OCI-M2 (cell line): ENCODE data around the gene DAAM1.

Experiments used
- DNase-seq: peaks from one replicate; lab custom pipeline; 2025; ENCODE audit not compliant: unreplicated experiment; lab: John Stamatoyannopoulos, UW

DAAM1 gene

DNA sequence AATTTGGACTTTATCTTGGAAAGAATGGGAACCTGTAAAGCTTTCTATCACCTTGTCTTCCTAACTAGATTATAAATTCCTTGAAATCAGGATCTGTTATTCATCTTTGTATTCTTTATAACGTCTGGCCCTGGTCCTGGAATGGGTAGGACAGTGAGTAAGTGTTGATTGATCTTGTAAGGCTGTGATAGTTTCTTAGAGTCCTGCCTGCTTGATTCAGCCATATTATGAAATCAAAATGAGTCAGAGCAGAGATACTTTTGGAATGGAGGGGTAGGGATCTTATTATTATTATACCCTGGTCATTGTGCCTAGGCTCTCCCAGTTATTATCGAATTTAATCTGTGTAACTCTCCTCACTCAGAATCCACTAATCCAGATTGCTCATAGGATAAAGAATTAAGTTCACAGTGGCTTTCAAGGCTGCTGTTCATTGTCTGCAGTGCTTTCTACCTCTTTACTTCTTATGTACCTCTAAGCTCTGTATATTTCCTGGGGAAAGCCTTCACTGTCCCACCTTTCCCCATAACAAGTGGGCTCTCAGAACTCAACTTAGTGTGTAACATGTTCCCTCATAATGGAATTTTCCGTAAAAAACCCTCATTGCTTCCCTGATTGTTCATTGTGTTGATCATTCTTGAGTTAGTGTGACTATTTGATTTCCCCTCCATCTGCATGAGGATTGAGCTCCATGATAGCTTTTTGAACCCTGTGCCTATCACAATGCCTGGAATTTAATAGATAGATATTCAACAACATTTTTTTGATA is 93.3 kb downstream of the DAAM1 start:
- DNase-seq: no peak

DNA sequence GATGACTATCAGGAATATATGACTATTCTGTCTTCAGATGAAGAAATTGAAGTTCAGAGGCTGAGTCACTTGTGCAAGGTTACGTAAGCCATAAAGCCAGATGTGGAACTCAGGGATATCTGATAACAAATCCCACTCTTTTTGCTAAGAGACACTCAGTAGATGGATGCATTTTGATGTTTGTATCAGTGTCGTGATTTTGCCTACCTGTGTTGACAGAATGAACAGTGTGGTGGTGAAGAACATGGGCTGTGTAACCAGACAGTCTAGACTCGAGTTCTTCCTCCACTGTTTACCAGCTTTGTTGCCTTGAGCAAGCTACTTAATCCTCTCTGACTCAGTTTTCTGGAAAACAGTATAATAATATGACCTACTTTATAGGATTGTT is 93.9 kb downstream of the DAAM1 start:
- no peak for DNase-seq

- no peak for DNase-seq
Observed at GRCh38 chr14:59283361-59283760, 94.9 kb downstream of the DAAM1 start.

DNA sequence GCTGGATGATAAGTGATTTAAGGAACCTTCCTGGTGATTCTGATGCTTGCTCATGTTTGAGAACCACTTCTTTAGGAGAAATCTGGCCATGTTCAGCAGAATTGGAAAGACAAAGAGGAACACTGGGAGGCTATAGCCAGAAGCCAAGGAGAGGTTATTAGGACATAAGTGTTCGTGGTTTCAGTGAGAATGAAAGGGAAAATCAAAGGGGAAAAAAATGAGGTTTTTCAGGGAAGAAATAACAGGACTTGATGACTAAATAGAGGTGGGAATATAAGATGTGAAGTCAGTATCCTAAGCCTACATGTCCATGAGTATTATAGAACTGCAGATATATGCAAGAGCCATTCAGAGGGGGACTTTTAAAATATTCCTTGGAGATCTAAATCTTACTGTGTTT is 95.6 kb downstream of the DAAM1 start:
- no peak for DNase-seq

GRCh38 chr14:59292028-59292427 is 103.6 kb downstream of the DAAM1 start:
- DNase-seq: no peak

DNA sequence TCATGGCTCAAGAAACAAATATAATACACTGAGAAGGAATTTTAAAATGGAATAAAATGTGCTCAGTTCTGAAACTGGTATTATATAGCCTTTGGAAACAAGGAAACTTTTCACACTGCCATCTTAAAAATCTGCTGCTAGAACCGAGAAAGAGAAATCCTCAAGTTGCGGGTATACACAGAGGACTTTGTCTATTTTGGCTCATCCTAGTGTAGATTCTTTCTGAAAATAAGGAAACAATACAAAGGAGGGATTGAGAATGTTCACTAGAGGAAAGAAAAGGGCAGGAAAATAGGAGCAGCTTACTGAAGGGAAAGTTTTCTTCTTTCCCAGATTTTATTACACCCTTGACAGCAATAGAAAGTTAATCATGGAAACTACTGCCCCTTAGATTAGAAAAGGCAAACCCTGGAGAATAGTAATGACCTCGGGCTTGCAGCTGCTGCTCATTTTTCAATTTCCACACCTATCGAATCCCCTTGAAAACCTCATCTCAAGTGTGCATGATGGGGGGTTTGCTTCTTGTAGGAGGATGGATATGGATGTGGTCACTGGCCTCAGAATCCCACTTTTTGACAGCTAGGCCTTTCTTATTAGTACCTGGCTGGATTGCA is 104.6 kb downstream of the DAAM1 start:
- DNase-seq: no peak

- DNase-seq: no peak
Observed at GRCh38 chr14:59293935-59294661, 105.6 kb downstream of the DAAM1 start.

GRCh38 chr14:59294662-59294992 is 106.2 kb downstream of the DAAM1 start:
- no peak for DNase-seq

- DNase-seq: no peak
Observed at GRCh38 chr14:59295951-59296350, 107.5 kb downstream of the DAAM1 start.

- no peak for DNase-seq
Observed at GRCh38 chr14:59296508-59296907, 108.0 kb downstream of the DAAM1 start.

GRCh38 chr14:59297071-59297776 is 108.8 kb downstream of the DAAM1 start:
- DNase-seq: no peak

DNA sequence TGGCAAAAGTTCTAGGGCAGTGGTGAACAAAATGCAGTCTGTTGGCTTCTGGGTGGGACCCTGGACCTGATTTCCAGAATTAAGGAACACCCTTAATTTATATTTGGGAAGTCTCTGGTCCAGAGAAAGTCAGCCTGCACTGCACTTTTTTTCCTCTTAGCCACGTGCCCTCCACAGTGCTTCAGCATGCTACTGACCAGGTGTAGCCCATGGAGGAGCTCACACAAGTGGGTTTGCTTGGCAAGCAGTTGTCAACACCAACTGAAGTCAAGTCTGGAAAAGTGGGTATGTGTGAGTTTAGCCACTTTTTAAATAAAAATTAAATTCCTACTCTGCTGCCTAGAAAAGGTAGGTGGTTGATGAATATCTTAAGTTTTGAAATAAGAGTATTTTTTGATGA is 111.3 kb downstream of the DAAM1 start:
- no peak for DNase-seq

DNA sequence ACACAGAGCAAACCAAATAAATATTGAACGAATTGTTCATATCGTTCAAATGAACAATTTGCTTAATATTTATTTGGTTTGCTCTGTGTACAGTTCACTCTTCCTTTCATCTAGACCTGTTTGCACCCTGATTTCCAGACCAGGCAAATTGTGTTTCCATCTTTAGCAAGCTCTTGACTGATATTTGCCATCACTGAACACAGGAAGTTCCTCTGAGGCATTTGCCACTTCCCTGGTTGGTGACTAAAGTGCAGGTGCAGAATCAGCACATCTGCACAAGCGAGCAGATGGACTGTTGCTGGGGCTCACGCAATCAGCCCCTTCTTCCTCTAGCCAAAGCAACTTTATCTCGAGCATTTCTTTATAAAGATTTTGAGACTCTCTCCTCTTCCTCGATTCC is 112.9 kb downstream of the DAAM1 start:
- DNase-seq: no peak

DNA sequence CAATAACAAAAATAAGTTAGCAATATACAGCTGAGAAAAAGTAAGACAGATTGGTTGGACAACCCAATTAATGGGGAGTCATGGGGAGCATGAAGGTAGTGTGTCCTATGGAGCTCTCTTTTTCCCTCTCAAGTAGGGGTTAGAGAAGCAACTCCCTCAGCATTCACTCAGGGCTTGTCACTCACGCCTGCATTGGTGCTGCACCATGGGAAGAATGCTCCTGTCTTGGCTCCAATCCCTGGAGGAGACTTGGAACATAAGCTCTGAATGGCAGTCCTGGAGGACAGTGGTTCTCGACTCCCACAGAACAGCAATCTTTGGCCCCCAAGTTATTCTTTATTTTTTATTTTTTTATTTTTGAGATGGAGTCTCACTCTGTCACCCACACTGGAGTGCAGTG is 113.8 kb downstream of the DAAM1 start:
- DNase-seq: no peak

GRCh38 chr14:59303216-59303615 is 114.7 kb downstream of the DAAM1 start:
- DNase-seq: no peak

DNA sequence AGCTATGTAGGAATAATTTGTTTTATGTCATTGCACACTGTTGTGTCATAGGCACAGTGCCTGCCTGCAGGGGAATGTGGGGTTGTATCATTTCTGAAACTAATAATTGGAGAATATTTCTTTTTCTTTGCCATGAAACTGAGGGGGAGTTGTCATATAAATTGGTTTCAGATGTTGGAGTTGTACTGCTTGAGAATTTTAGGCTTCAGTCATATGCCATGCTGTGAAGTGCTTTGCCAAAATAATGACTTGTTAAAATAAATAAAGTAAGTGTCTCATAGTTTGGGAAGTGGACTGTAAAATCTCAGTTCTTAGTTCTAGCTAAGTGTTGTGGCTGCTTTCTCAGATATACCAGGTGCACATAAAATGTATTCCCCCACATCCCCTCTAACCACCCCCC is 116.8 kb downstream of the DAAM1 start:
- DNase-seq: no peak

GRCh38 chr14:59305836-59306555 is 117.5 kb downstream of the DAAM1 start:
- no peak for DNase-seq

DNA sequence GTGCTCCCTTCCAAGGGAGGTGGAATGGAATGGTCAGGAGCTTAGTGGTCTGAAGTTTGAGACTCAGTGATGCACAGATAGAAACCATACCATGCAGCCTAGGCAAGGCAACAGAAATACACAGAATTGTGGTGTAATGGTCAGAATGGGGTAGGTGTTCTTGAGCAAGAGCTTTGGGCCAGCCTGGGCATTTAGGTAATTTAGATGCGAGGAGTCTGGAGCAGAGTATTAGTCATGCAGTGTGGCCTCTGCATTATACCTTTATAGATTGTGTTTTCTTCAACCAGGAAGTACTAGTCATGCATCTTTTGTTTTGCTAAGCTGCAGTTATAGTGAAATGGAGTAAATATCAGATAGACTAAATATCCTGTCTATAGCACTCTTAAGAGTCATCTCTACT is 118.3 kb downstream of the DAAM1 start:
- DNase-seq: no peak

DNA sequence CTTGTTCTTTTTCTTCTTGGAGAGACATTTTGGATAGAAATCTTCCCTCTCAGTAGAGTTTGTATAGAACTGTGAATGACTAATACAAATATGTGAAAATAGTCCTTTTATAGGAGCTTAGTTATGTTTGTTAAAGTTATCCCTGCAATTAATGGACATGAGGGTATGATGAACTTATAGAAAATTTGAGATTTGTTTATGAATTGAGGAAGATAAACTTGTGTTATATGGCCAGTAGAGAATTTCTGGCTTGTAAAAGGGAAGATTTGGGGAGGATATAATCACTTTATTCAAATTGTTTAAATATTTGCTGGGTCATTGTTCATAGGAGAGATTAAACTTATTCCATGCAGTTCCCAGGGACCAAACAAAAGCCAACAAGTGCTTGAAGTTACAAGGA is 119.6 kb downstream of the DAAM1 start:
- DNase-seq: no peak

DNA sequence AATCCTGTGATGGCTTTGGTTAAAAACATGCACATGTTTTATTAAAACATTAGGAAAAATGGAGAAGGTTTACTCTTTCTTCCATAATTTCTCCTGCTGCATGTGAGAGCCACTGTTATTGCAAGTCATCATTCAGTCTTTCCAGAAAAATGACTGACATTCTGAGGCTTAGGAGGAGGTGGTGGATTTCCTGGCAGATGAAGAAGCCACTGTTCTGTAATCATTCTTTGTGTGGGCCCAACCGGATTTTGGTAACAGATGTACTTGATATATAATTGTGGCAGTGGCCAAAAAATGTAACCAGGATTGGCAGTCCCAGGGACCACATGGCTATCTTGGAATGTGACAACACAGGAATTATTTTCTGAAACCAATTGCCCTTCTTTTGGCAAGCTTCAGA is 120.2 kb downstream of the DAAM1 start:
- no peak for DNase-seq

GRCh38 chr14:59309291-59309900 is 120.9 kb downstream of the DAAM1 start:
- DNase-seq: no peak
